ENCODE data around the gene USP10.

- no peak for TF ChIP-seq CTCF (IDR thresholded peaks at IDR 0.05)
- no peak for TF ChIP-seq ZFX (IDR thresholded peaks at IDR 0.05; ENCODE audit: borderline replicate concordance)
Measured at GRCh38 chr16:84759906-84760305, 60.1 kb downstream of the USP10 start.

All from 22Rv1 (cell line).